ENCODE results near the gene IKBIP. TPM values are rescaled to one million over a fixed set of nuclear protein-coding genes. Genes with fewer than 3 reads are reported as not detected.

IKBIP gene
- polyA plus RNA-seq, 4 donors = 0.67 to 9.4 (median 4.6) TPM

- 93 to 97% (median 93%) methylated on average over 14 to 15 of the region's 15 CpGs for WGBS, 3 donors
- Histone ChIP-seq H3K4me3 (ENCODE audit: low read depth in 1 of 3, low read length in 3 of 3) (no peak overlapping the region), H3K27ac (ENCODE audit: low read depth in 1 of 3, low read length in 2 of 3) (no peak overlapping the region), H3K27me3 (ENCODE audit: control insufficient read depth in 3 of 3, insufficient read depth in 3 of 3, low read length in 3 of 3) (no peaks in the 10 kb centered on the region), H3K36me3 (ENCODE audit: control insufficient read depth in 3 of 3, insufficient read depth in 2 of 3, low read depth in 1 of 3, low read length in 3 of 3) (peaks cover 11 to 29% (median 27%) of the 10 kb centered on the region in 3 donors), H3K4me1 (ENCODE audit: control insufficient read depth in 3 of 3, insufficient read depth in 2 of 3, low read depth in 1 of 3, low read length in 2 of 3) (no peaks in the 10 kb centered on the region), H3K9me3 (ENCODE audit: control insufficient read depth in 2 of 2, insufficient read depth in 1 of 2, low read depth in 1 of 2, low read length in 1 of 2) (no peaks in the 10 kb centered on the region)
- DNase-seq (no peak), FAIRE-seq (no peak)
Observed at GRCh38 chr12:98678236-98678945, 33.8 kb upstream of the IKBIP start.

GRCh38 chr12:98674841-98675240 lies 30.3 kb upstream of the IKBIP start:
- Histone ChIP-seq H3K9me3 (ENCODE audit: control insufficient read depth in 2 of 2, insufficient read depth in 1 of 2, low read depth in 1 of 2, low read length in 1 of 2) (no peaks in the 10 kb centered on the region), H3K27me3 (ENCODE audit: control insufficient read depth in 3 of 3, insufficient read depth in 3 of 3, low read length in 3 of 3) (no peaks in the 10 kb centered on the region), H3K4me3 (ENCODE audit: low read depth in 1 of 3, low read length in 3 of 3) (no peak overlapping the region), H3K4me1 (ENCODE audit: control insufficient read depth in 3 of 3, insufficient read depth in 2 of 3, low read depth in 1 of 3, low read length in 2 of 3) (no peaks in the 10 kb centered on the region), H3K36me3 (ENCODE audit: control insufficient read depth in 3 of 3, insufficient read depth in 2 of 3, low read depth in 1 of 3, low read length in 3 of 3) (peaks cover 6 to 32% (median 14%) of the 10 kb centered on the region in 3 donors), H3K27ac (ENCODE audit: low read depth in 1 of 3, low read length in 2 of 3) (no peak overlapping the region)
- FAIRE-seq (no peak), DNase-seq (no peak)

- peaks cover 0 to 20% (median 3%) of the 10 kb centered on the region in 3 donors for H3K36me3 ChIP-seq (ENCODE audit: control insufficient read depth in 3 of 3, insufficient read depth in 2 of 3, low read depth in 1 of 3, low read length in 3 of 3)
- no peak for FAIRE-seq
Observed at GRCh38 chr12:98671459-98671858, 26.9 kb upstream of the IKBIP start.

GRCh38 chr12:98669751-98670150 lies 25.2 kb upstream of the IKBIP start:
- Histone ChIP-seq H3K27me3 (ENCODE audit: control insufficient read depth in 3 of 3, insufficient read depth in 3 of 3, low read length in 3 of 3) (no peaks in the 10 kb centered on the region), H3K9me3 (ENCODE audit: control insufficient read depth in 2 of 2, insufficient read depth in 1 of 2, low read depth in 1 of 2, low read length in 1 of 2) (no peaks in the 10 kb centered on the region), H3K4me3 (ENCODE audit: low read depth in 1 of 3, low read length in 3 of 3) (no peak overlapping the region), H3K27ac (ENCODE audit: low read depth in 1 of 3, low read length in 2 of 3) (no peak overlapping the region), H3K36me3 (ENCODE audit: control insufficient read depth in 3 of 3, insufficient read depth in 2 of 3, low read depth in 1 of 3, low read length in 3 of 3) (peaks cover 0 to 22% (median 3%) of the 10 kb centered on the region in 3 donors), H3K4me1 (ENCODE audit: control insufficient read depth in 3 of 3, insufficient read depth in 2 of 3, low read depth in 1 of 3, low read length in 2 of 3) (no peaks in the 10 kb centered on the region)
- DNase-seq (no peak), FAIRE-seq (no peak)
- 89 to 95% (median 95%) methylated on average over 3 of the region's 3 CpGs for WGBS, 3 donors

More at GRCh38 chr12:98671459-98671858, 26.9 kb upstream of the IKBIP start:
- Histone ChIP-seq H3K27ac (ENCODE audit: low read depth in 1 of 3, low read length in 2 of 3) (peak overlapping the region in 1 of 3 donors; percentile 38), H3K4me3 (ENCODE audit: low read depth in 1 of 3, low read length in 3 of 3) (no peak overlapping the region), H3K27me3 (ENCODE audit: control insufficient read depth in 3 of 3, insufficient read depth in 3 of 3, low read length in 3 of 3) (no peaks in the 10 kb centered on the region), H3K4me1 (ENCODE audit: control insufficient read depth in 3 of 3, insufficient read depth in 2 of 3, low read depth in 1 of 3, low read length in 2 of 3) (no peaks in the 10 kb centered on the region), H3K9me3 (ENCODE audit: control insufficient read depth in 2 of 2, insufficient read depth in 1 of 2, low read depth in 1 of 2, low read length in 1 of 2) (no peaks in the 10 kb centered on the region)
- DNase-seq = peak in 1 of 2 donors; percentile 7
- 24 to 60% (median 45%) methylated on average over 7 of the region's 7 CpGs for WGBS, 3 donors

GRCh38 chr12:98660521-98660920 lies 15.9 kb upstream of the IKBIP start:
- Histone ChIP-seq H3K4me1 (ENCODE audit: control insufficient read depth in 3 of 3, insufficient read depth in 2 of 3, low read depth in 1 of 3, low read length in 2 of 3) (no peaks in the 10 kb centered on the region), H3K4me3 (ENCODE audit: low read depth in 1 of 3, low read length in 3 of 3) (no peak overlapping the region), H3K27me3 (ENCODE audit: control insufficient read depth in 3 of 3, insufficient read depth in 3 of 3, low read length in 3 of 3) (no peaks in the 10 kb centered on the region), H3K27ac (ENCODE audit: low read depth in 1 of 3, low read length in 2 of 3) (no peak overlapping the region), H3K36me3 (ENCODE audit: control insufficient read depth in 3 of 3, insufficient read depth in 2 of 3, low read depth in 1 of 3, low read length in 3 of 3) (peaks cover 10 to 34% (median 15%) of the 10 kb centered on the region in 3 donors), H3K9me3 (ENCODE audit: control insufficient read depth in 2 of 2, insufficient read depth in 1 of 2, low read depth in 1 of 2, low read length in 1 of 2) (no peaks in the 10 kb centered on the region)
- no peak for FAIRE-seq
- no peak for DNase-seq

- 34 to 55% (median 37%) methylated on average over 6 of the region's 6 CpGs for WGBS, 3 donors
Observed at GRCh38 chr12:98656289-98657101, 11.9 kb upstream of the IKBIP start.

GRCh38 chr12:98653866-98654493 lies 9.4 kb upstream of the IKBIP start:
- 93 to 94% (median 94%) methylated on average over 1 of the region's 1 CpG for WGBS, 3 donors
- Histone ChIP-seq H3K36me3 (ENCODE audit: control insufficient read depth in 3 of 3, insufficient read depth in 2 of 3, low read depth in 1 of 3, low read length in 3 of 3) (peaks cover 10 to 18% (median 11%) of the 10 kb centered on the region in 3 donors), H3K4me3 (ENCODE audit: low read depth in 1 of 3, low read length in 3 of 3) (no peak overlapping the region), H3K4me1 (ENCODE audit: control insufficient read depth in 3 of 3, insufficient read depth in 2 of 3, low read depth in 1 of 3, low read length in 2 of 3) (no peaks in the 10 kb centered on the region), H3K27ac (ENCODE audit: low read depth in 1 of 3, low read length in 2 of 3) (no peak overlapping the region), H3K9me3 (ENCODE audit: control insufficient read depth in 2 of 2, insufficient read depth in 1 of 2, low read depth in 1 of 2, low read length in 1 of 2) (no peaks in the 10 kb centered on the region), H3K27me3 (ENCODE audit: control insufficient read depth in 3 of 3, insufficient read depth in 3 of 3, low read length in 3 of 3) (no peaks in the 10 kb centered on the region)
- peak; percentile 56 to 72 for DNase-seq
- peak; percentile 26 for FAIRE-seq

More at GRCh38 chr12:98656289-98657101, 11.9 kb upstream of the IKBIP start:
- peak; percentile 19 to 31 for DNase-seq
- Histone ChIP-seq H3K4me1 (ENCODE audit: control insufficient read depth in 3 of 3, insufficient read depth in 2 of 3, low read depth in 1 of 3, low read length in 2 of 3) (no peaks in the 10 kb centered on the region), H3K27me3 (ENCODE audit: control insufficient read depth in 3 of 3, insufficient read depth in 3 of 3, low read length in 3 of 3) (no peaks in the 10 kb centered on the region), H3K4me3 (ENCODE audit: low read depth in 1 of 3, low read length in 3 of 3) (no peak overlapping the region), H3K27ac (ENCODE audit: low read depth in 1 of 3, low read length in 2 of 3) (no peak overlapping the region), H3K36me3 (ENCODE audit: control insufficient read depth in 3 of 3, insufficient read depth in 2 of 3, low read depth in 1 of 3, low read length in 3 of 3) (peaks cover 9 to 31% (median 15%) of the 10 kb centered on the region in 3 donors), H3K9me3 (ENCODE audit: control insufficient read depth in 2 of 2, insufficient read depth in 1 of 2, low read depth in 1 of 2, low read length in 1 of 2) (no peaks in the 10 kb centered on the region)
- no peak for FAIRE-seq

- Histone ChIP-seq H3K9me3 (ENCODE audit: control insufficient read depth in 2 of 2, insufficient read depth in 1 of 2, low read depth in 1 of 2, low read length in 1 of 2) (no peaks in the 10 kb centered on the region), H3K4me3 (ENCODE audit: low read depth in 1 of 3, low read length in 3 of 3) (no peak overlapping the region), H3K36me3 (ENCODE audit: control insufficient read depth in 3 of 3, insufficient read depth in 2 of 3, low read depth in 1 of 3, low read length in 3 of 3) (peaks cover 4 to 18% (median 5%) of the 10 kb centered on the region in 3 donors), H3K27me3 (ENCODE audit: control insufficient read depth in 3 of 3, insufficient read depth in 3 of 3, low read length in 3 of 3) (no peaks in the 10 kb centered on the region), H3K27ac (ENCODE audit: low read depth in 1 of 3, low read length in 2 of 3) (no peak overlapping the region), H3K4me1 (ENCODE audit: control insufficient read depth in 3 of 3, insufficient read depth in 2 of 3, low read depth in 1 of 3, low read length in 2 of 3) (peaks cover 0 to 4% (median 1%) of the 10 kb centered on the region in 3 donors)
- FAIRE-seq = no peak
- DNase-seq = no peak
Observed at GRCh38 chr12:98651328-98651727, 6.7 kb upstream of the IKBIP start.
